ENCODE data around the gene NGB. TPM values are rescaled to one million over a fixed set of nuclear protein-coding genes. Genes with fewer than 3 reads are reported as not detected.

The NGB gene
- total RNA-seq, 2 experiments from 2014 or later, result not detected

DNA sequence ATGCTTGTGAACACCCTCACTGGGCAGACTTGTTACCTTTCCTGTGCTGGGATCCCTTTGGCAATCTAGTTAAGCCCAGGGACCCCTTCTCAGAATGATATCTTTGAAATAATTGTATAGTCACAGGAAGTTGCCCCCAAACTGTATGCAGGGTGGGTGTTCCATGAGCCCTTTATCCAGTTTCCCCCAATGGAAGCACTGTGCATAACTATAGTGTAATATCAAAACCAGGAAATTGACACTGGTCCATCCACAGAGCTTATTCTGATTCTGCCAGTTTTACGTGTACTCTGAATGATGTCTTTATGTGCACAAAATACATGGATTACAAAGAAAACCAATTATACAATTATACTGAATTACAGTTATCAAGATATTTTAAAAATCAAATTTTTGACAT is 24.2 kb downstream of the NGB start:
- DNase-seq, result no peak
- ChIA-PET CTCF (interaction anchor here (1.5 kb wide), 2 partner anchors 14 to 96 kb away, joined by 3 to 4 read pairs; no protein-coding TSS in a partner anchor), POLR2A (no interaction called here)

DNA sequence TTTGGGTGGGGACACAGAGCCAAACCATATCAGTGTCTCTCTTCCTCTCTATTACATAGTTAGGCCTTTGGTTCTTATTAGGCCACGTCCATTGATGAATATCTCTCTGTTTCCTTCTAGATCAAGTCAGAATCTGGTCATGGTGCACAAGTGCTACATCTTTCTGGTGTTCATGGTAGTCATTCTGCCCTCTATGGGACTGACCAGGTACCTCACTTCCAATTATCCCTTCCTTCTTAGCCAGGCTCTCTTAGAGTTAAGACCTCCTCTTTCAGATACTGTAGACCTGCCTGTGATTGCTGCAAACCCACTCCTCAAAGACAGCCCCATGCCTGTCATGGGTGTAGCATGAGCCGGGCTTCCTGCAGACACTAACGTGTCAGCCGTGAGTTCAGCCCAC is 25.2 kb downstream of the NGB start:
- H3K4me3 Mint-ChIP-seq, result no peak overlapping the region
- POLR2A ChIA-PET, result no interaction called here
- TF ChIP-seq, protein P1, sequence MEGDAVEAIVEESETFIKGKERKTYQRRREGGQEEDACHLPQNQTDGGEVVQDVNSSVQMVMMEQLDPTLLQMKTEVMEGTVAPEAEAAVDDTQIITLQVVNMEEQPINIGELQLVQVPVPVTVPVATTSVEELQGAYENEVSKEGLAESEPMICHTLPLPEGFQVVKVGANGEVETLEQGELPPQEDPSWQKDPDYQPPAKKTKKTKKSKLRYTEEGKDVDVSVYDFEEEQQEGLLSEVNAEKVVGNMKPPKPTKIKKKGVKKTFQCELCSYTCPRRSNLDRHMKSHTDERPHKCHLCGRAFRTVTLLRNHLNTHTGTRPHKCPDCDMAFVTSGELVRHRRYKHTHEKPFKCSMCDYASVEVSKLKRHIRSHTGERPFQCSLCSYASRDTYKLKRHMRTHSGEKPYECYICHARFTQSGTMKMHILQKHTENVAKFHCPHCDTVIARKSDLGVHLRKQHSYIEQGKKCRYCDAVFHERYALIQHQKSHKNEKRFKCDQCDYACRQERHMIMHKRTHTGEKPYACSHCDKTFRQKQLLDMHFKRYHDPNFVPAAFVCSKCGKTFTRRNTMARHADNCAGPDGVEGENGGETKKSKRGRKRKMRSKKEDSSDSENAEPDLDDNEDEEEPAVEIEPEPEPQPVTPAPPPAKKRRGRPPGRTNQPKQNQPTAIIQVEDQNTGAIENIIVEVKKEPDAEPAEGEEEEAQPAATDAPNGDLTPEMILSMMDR (IDR thresholded peaks at IDR 0.05), result no peak
- intact Hi-C loops (cut with micrococcal nuclease), result no loop called here
- CTCF ChIA-PET, result interaction anchor here (0.6 to 1.5 kb wide), 3 partner anchors 13 to 95 kb away, joined by 3 to 4 read pairs (median 3); no protein-coding TSS in a partner anchor
- no peaks in the 10 kb centered on the region for H3K9me3 Mint-ChIP-seq
- no peaks in the 10 kb centered on the region for H3K36me3 Mint-ChIP-seq (ENCODE audit: low read depth)
- DNase-seq, result no peak
- H3K27me3 Mint-ChIP-seq, result no peaks in the 10 kb centered on the region
- ATAC-seq, result no peak
- H3K27ac Mint-ChIP-seq, result no peak overlapping the region
- H3K4me1 Mint-ChIP-seq (ENCODE audit: low read depth), result no peaks in the 10 kb centered on the region

More for the DNA sequence above, 24.2 kb downstream of the NGB start:
- ATAC-seq, result no peak
- Mint-ChIP-seq H3K27ac (no peak overlapping the region), H3K4me1 (ENCODE audit: low read depth) (no peaks in the 10 kb centered on the region), H3K9me3 (no peaks in the 10 kb centered on the region), H3K27me3 (no peaks in the 10 kb centered on the region), H3K4me3 (no peak overlapping the region), H3K36me3 (ENCODE audit: low read depth) (no peaks in the 10 kb centered on the region)
- intact Hi-C loops (cut with micrococcal nuclease), result no loop called here
- TF ChIP-seq, protein P1 (IDR thresholded peaks at IDR 0.05), result no peak

DNA sequence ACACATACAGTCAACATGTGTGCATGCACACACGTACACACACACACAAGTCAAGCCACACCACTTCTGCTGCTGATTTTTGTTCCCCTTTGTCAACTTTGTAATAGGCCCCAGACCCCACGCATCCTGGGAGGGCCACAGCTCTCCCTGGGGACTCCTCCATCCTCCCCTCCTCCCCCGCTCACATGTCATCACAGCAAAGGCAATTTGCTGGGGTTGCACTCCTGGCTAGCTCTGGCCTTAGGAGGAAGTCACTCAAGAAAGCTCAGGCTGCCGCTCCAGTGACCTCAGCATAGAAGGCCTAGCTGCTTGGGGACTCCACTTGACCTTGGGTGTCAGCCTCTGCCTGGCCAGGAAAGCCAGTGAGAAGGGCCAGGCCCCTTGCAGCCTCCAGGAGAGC is 27.2 kb downstream of the NGB start:
- Mint-ChIP-seq H3K27me3 (no peaks in the 10 kb centered on the region), H3K36me3 (ENCODE audit: low read depth) (no peaks in the 10 kb centered on the region), H3K27ac (no peak overlapping the region), H3K4me3 (no peak overlapping the region), H3K9me3 (no peaks in the 10 kb centered on the region), H3K4me1 (ENCODE audit: low read depth) (no peaks in the 10 kb centered on the region)
- DNase-seq (no peak), ATAC-seq (no peak)
- TF ChIP-seq, protein P1 (IDR thresholded peaks at IDR 0.05), result no peak
- POLR2A ChIA-PET, result no interaction called here
- intact Hi-C loops (cut with micrococcal nuclease), result no loop called here
- CTCF ChIA-PET, result no interaction called here

GRCh38 chr14:77242752-77243151 is 28.3 kb downstream of the NGB start:
- TF ChIP-seq, protein P1 (IDR thresholded peaks at IDR 0.05), result no peak
- ATAC-seq (no peak), DNase-seq (no peak)
- Mint-ChIP-seq H3K36me3 (ENCODE audit: low read depth) (no peaks in the 10 kb centered on the region), H3K4me3 (no peak overlapping the region), H3K27ac (no peak overlapping the region), H3K9me3 (no peaks in the 10 kb centered on the region), H3K27me3 (no peaks in the 10 kb centered on the region), H3K4me1 (ENCODE audit: low read depth) (no peaks in the 10 kb centered on the region)
- intact Hi-C loops (cut with micrococcal nuclease), result no loop called here
- POLR2A ChIA-PET, result no interaction called here
- CTCF ChIA-PET, result no interaction called here

GRCh38 chr14:77241955-77242354 is 29.1 kb downstream of the NGB start:
- TF ChIP-seq, protein P1 (IDR thresholded peaks at IDR 0.05), result no peak
- Mint-ChIP-seq H3K4me1 (ENCODE audit: low read depth) (no peaks in the 10 kb centered on the region), H3K9me3 (no peaks in the 10 kb centered on the region), H3K4me3 (no peak overlapping the region), H3K27ac (no peak overlapping the region), H3K36me3 (ENCODE audit: low read depth) (no peaks in the 10 kb centered on the region), H3K27me3 (no peaks in the 10 kb centered on the region)
- no peak for DNase-seq
- intact Hi-C loops (cut with micrococcal nuclease), result no loop called here
- ChIA-PET CTCF (interaction anchor here (1.2 kb wide), 2 partner anchors 74 to 90 kb away, joined by 3 to 4 read pairs; no protein-coding TSS in a partner anchor), POLR2A (no interaction called here)
- no peak for ATAC-seq

Measured in activated CD8-positive, alpha-beta T cell treated with anti-CD3 and anti-CD28 coated beads for 36 hours (primary cell).